ENCODE measurements around the gene TNPO1.

GRCh38 chr5:72921886-72922285 lies 105.4 kb downstream of the TNPO1 start:
- TF ChIP-seq EP300 (conservative IDR thresholded peaks at IDR 0.05; ENCODE audit: poor library complexity, severe bottlenecking) (no peak), CTCF (IDR thresholded peaks at IDR 0.05; ENCODE audit: poor library complexity, severe bottlenecking) (no peak), EZH2 (IDR thresholded peaks at IDR 0.05; ENCODE audit: borderline replicate concordance, insufficient read depth, low read length, poor library complexity, severe bottlenecking) (no peak), POLR2AphosphoS5 (IDR thresholded peaks at IDR 0.05) (no peak)
